Pancreas (tissue), 10 donors: Measurements from ENCODE around the gene SREBF1. TPM values are rescaled to one million over a fixed set of nuclear protein-coding genes. Genes with fewer than 3 reads are reported as not detected.

ENCODE experiments used
- ATAC-seq, 4 donors: fragments of 200-7000 bp; cut with Tn5 transposase; one replicate each; pipeline versions ENCODE4 v1.8.0 to v1.9.1; 2020; ENCODE audit warnings: mild to moderate bottlenecking in 4 of 4, moderate library complexity in 4 of 4
- DNase-seq, 6 donors: peaks; one replicate each; pipeline ENCODE4 v3.0.0-alpha.2; 2020
- FAIRE-seq: peaks from 2 replicates; lab custom pipeline; 2012; peaks lifted over from hg19 to GRCh38; lab: Jason Lieb, UNC
- H3K27ac ChIP-seq, 4 donors: fragments of 200-600 bp; sonication (generic); 1 replicate in 3 of 4; 2 replicates in 1 of 4; pipeline versions ENCODE4 v1.5.0 to v1.8.0; 2020
- H3K27me3 ChIP-seq, 4 donors: fragments of 200-600 bp; one replicate each; pipeline ENCODE4 v1.8.0; 2021
- H3K36me3 ChIP-seq, 3 donors: fragments of 200-600 bp; sonication (generic) in 1 of 3; one replicate each; pipeline versions ENCODE4 v1.5.0 to v1.8.0; 2020 to 2021
- H3K4me1 ChIP-seq, 3 donors: fragments of 200-600 bp; one replicate each; pipeline ENCODE4 v1.8.0; 2021
- H3K4me3 ChIP-seq, 4 donors: fragments of 200-600 bp; sonication (generic) in 2 of 4; one replicate each; pipeline versions ENCODE4 v1.5.0 to v1.8.0; 2020 to 2021
- H3K9me3 ChIP-seq, 4 donors: fragments of 200-600 bp; one replicate each; pipeline ENCODE4 v1.8.0; 2021
- CTCF ChIP-seq, 4 donors: fragments of 200-600 bp; sonication (generic) in 3 of 4; IDR thresholded peaks; one replicate each; pipeline versions ENCODE4 v1.5.0 to v1.8.0; 2021; ENCODE audit warnings: antibody characterized with exemption in 4 of 4
- WGBS, 2 donors: extraction: QIAGEN DNeasy Blood & Tissue Kit; methylation state at CpG; one replicate each; pipeline ENCODE4 v1.1.7; 2013; 5-methylcytosine and 5-hydroxymethylcytosine counted together
- intact Hi-C, 3 donors: fragments of 100-400 bp; cut with DNase I; formaldehyde crosslinking; loops; one replicate each; pipeline versions ENCODE4 v1.11.1 to v1.14.2; 2022
- polyA plus RNA-seq, 2 donors: library from polyadenylated mRNA; stranded (reverse); fragments of 200-250 nt; gene quantifications; one replicate each; pipeline ENCODE4 v1.2.3, GENCODE V29; 2013
- total RNA-seq, 6 donors: library from RNA; stranded (reverse); fragmentation: NEBNext Ultra II Directional in 4 of 6; extraction: Animal tissue kit (Norgen Biotek cat#: 25700) in 4 of 6; gene quantifications; one replicate each; pipeline versions ENCODE4 v1.2.1 to v1.2.4, GENCODE V29; 2021 to 2023
- donor health status: healthy with polysubstance abuse.
- donor health status: DM: no; HTN: no; CAD: no; lungs with moderate emphysema.
- donor health status: DM: no; HTN: no; CAD: no.
- donor health status: control.
- donor health status: control.
- donor health status: Bipolar disorder and iron deficiency.
- donor health status: DM: yes; HTN: yes; CAD: no.
- donor health status: DM: no; HTN: no; CAD: no.
- donor health status: DM: no; HTN: no; CAD: no.
- donor health status: DM: yes; HTN: yes; CAD: no.

SREBF1 gene
- total and polyA plus RNA-seq, 8 donors = 12.0 to 77.5 (median 32.3) TPM

DNA sequence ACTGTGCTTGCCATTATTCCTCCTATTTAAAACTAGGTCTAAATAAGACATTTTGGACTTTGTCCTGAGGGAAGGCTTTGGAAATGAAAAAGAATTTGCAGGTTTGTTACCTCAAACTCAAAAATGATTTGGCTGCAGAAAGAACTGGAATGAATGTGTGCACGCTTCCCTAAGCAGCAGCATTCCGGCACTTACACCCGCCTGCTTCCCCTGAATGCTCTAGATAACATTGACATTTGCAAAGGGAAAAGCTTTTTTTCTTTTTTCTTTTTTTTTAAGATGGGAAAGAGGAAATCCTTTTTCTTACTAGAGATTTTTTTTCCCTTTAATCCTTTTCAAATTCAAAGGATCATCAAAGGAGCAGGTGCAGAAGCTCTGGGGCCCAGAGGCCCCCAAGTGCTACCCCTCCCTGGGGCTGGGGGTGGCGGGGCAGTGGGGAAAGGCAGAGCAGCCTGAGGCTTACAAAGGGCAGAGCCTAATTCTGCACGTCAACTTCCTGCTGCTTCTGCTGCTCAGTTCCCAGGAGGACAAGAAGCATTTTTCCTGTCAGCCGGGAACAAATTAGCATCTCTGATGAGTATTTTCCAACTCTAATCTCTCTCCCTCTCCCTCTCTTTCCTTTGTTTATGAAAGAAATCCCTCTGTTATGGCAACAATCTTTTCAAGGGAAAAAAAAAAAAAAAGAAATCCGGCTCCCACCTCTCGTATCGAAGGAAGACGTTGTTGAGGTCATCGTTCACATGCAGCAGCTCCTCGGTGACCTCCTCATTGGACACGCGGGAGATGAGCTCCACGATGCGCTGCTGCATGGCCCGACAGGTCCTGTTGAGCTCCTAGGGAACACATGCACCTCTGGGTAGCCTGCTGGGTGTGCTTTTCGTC, 32.1 kb upstream of the SREBF1 start:
- FAIRE-seq = no peak

GRCh38 chr17:17866897-17867296, 30.1 kb upstream of the SREBF1 start:
- no peak for DNase-seq
- no peak for FAIRE-seq
- H3K27ac ChIP-seq = no peak overlapping the region
- no peak for TF ChIP-seq CTCF (IDR thresholded peaks at IDR 0.05)
- H3K9me3 ChIP-seq = no peaks in the 10 kb centered on the region
- H3K4me3 ChIP-seq = no peak overlapping the region
- intact Hi-C loops = loop anchor here in 1 of 3 donors (10.0 kb wide), 1 partner anchor 192 kb away; no protein-coding TSS in a partner anchor
- 96% methylated on average over 4 of the region's 4 CpGs for WGBS, 2 donors
- H3K4me1 ChIP-seq = peaks cover 0 to 5% (median 0%) of the 10 kb centered on the region in 3 donors
- peaks cover 0 to 4% (median 0%) of the 10 kb centered on the region in 3 donors for H3K36me3 ChIP-seq
- no peak for ATAC-seq
- no peaks in the 10 kb centered on the region for H3K27me3 ChIP-seq

More for the DNA sequence above, 32.1 kb upstream of the SREBF1 start:
- WGBS, 2 donors = 73 to 85% methylated on average over 18 of the region's 18 CpGs
- DNase-seq (no peak), ATAC-seq (no peak)
- Histone ChIP-seq H3K4me1 (no peaks in the 10 kb centered on the region), H3K4me3 (no peak overlapping the region), H3K36me3 (peaks cover 0 to 4% (median 0%) of the 10 kb centered on the region in 3 donors), H3K9me3 (no peaks in the 10 kb centered on the region), H3K27ac (no peak overlapping the region), H3K27me3 (no peaks in the 10 kb centered on the region)
- intact Hi-C loops = loop anchor here in 1 of 3 donors (10.0 kb wide), 1 partner anchor 194 kb away; no protein-coding TSS in a partner anchor
- no peak for TF ChIP-seq CTCF (IDR thresholded peaks at IDR 0.05)

DNA sequence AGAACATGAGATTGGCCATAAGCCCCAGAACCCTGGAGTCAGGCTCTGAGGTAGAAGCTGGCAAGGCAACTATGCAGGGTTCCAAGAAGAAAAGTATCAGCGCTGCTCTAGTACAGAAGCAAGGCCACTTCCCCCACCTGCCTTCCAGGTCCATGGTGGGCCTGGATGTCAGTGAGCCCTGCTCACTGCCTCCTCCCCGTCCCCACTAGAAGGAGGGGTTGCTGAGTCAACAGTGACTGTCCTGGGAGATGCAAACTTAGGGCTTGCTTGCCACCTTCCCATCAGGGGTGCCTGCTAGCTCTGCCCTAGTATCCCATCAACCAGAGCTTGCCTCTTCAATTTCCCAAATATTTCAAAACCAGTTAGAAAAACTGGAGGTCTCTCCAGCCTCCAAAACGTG, 29.6 kb upstream of the SREBF1 start:
- Histone ChIP-seq H3K36me3 (peaks cover 0 to 4% (median 0%) of the 10 kb centered on the region in 3 donors), H3K9me3 (no peaks in the 10 kb centered on the region), H3K4me1 (peaks cover 0 to 5% (median 0%) of the 10 kb centered on the region in 3 donors), H3K27me3 (no peaks in the 10 kb centered on the region), H3K27ac (no peak overlapping the region), H3K4me3 (no peak overlapping the region)
- intact Hi-C loops = loop anchor here in 1 of 3 donors (10.0 kb wide), 1 partner anchor 192 kb away; no protein-coding TSS in a partner anchor
- FAIRE-seq (no peak), ATAC-seq (no peak), DNase-seq (no peak)
- no peak for TF ChIP-seq CTCF (IDR thresholded peaks at IDR 0.05)
- 83 to 92% methylated on average over 3 of the region's 3 CpGs for WGBS, 2 donors

DNA sequence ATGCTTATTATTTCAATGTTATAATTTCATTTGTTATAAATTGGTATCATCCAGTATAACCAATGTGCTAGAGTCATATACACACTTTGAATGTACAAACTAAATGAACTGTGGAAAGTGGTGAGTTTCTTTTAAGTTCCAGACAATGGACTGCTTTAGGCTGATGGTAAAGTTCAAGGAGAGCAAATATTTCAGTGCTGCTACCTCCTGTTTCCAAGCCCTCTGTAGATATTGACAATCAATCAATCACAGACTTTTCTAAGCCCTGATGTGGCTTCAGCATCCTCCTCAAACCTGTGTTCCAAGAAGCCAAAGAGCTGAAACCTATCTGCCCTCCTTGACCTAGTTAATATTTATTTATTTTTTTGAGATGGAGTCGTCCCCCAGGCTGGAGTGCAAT, 28.2 kb upstream of the SREBF1 start:
- ATAC-seq (no peak), FAIRE-seq (no peak), DNase-seq (no peak)
- Histone ChIP-seq H3K4me1 (peaks cover 0 to 5% (median 0%) of the 10 kb centered on the region in 3 donors), H3K27ac (no peak overlapping the region), H3K27me3 (no peaks in the 10 kb centered on the region), H3K9me3 (no peaks in the 10 kb centered on the region), H3K4me3 (no peak overlapping the region), H3K36me3 (peaks cover 0 to 4% (median 0%) of the 10 kb centered on the region in 3 donors)
- intact Hi-C loops = loop anchor here in 1 of 3 donors (10.0 kb wide), 1 partner anchor 190 kb away; no protein-coding TSS in a partner anchor
- TF ChIP-seq CTCF (IDR thresholded peaks at IDR 0.05) = no peak
- 67 to 74% methylated on average over 1 of the region's 1 CpG for WGBS, 2 donors
